HCT116 (cell line): ENCODE results near the gene PDE4D. TPM values are rescaled to one million over a fixed set of nuclear protein-coding genes. Genes with fewer than 3 reads are reported as not detected.

Experiments used
- ATAC-seq: fragments of 200-7000 bp; cut with Tn5 transposase; 2 replicates; pipeline ENCODE4 v1.9.1; 2020; ENCODE audit warnings: mild to moderate bottlenecking, moderate library complexity
- BruUV-seq: library from RNA; stranded (reverse); fragments of 400-500 nt; replicated peaks from 2 replicates; lab custom pipeline; 2021; lab: Mats Ljungman, UMichigan
- CTCF ChIA-PET: fragments of 300-600 bp; sonication (Branson Sonifier 250); formaldehyde crosslinking; loops from one replicate; lab custom pipeline; 2021; ENCODE audit warnings: antibody characterized with exemption; lab: Charles Lee
- POLR2A ChIA-PET: fragments of 300-600, 350-600 bp; sonication (Branson Sonifier 250); formaldehyde crosslinking; loops from one replicate; lab custom pipeline; 2021; ENCODE audit warnings: antibody characterized with exemption; lab: Charles Lee
- RAD21 ChIA-PET, 2 experiments: fragments of 300-600 bp; sonication (Branson Sonifier 250); formaldehyde crosslinking; loops; one replicate each; lab custom pipeline; 2023; ENCODE audit warnings: low total read pairs in 2 of 2; ENCODE audit not compliant: uncharacterized antibody in 2 of 2, unreplicated experiment in 2 of 2, low non-redundant PET in 1 of 2; lab: Charles Lee
- DNase-seq: peaks from one replicate; pipeline ENCODE4 v3.0.0-alpha.2; 2010; ENCODE audit warnings: low read depth, low spot score
- H2AFZ ChIP-seq: fragments of 200-600 bp; shearing (Covaris generic), sonication (generic); 2 replicates; pipeline ENCODE4 v1.6.1; 2017; ENCODE audit warnings: low read depth, mixed run types, mixed read lengths, antibody characterized with exemption, low read length; ENCODE audit not compliant: poor library complexity, severe bottlenecking
- H3K27ac ChIP-seq: 2 replicates; pipeline ENCODE4 v1.5.1; 2012; ENCODE audit warnings: low read depth, low read length
- H3K27me3 ChIP-seq: fragments of 200-600 bp; sonication (generic); 2 replicates; pipeline ENCODE4 v1.6.1; 2016; ENCODE audit warnings: mixed run types, low read length, mixed read lengths; ENCODE audit not compliant: insufficient read depth
- H3K36me3 ChIP-seq, 2 experiments: fragments of 200-500 bp in 1 of 2; fragments of 200-600 bp in 1 of 2; sonication (Bioruptor generic) in 1 of 2; sonication (generic) in 1 of 2; 2 replicates each; pipeline versions ENCODE4 v1.5.1 to v1.6.1; 2014 to 2016; ENCODE audit warnings: low read length in 2 of 2, inconsistent platforms in 1 of 2, mixed read lengths in 1 of 2, mixed run types in 1 of 2; ENCODE audit not compliant: insufficient read depth in 2 of 2, control insufficient read depth in 1 of 2
- H3K4me1 ChIP-seq, 2 experiments: fragments of 200-600 bp in 1 of 2; sonication (generic) in 1 of 2; 2 replicates each; pipeline versions ENCODE4 v1.5.1 to v1.6.1; 2012 to 2017; ENCODE audit warnings: low read length in 2 of 2, inconsistent platforms in 1 of 2, mild to moderate bottlenecking in 1 of 2, mixed read lengths in 1 of 2, mixed run types in 1 of 2, moderate library complexity in 1 of 2; ENCODE audit not compliant: insufficient read depth in 2 of 2, control insufficient read depth in 1 of 2
- H3K4me2 ChIP-seq: fragments of 200-600 bp; sonication (generic); 2 replicates; pipeline ENCODE4 v1.6.1; 2017; ENCODE audit warnings: mixed run types, low read length, mixed read lengths
- H3K4me3 ChIP-seq, 2 experiments: fragments of 200-600 bp in 1 of 2; sonication (generic) in 1 of 2; replicated peaks in 1 of 2; 2 replicates each; pipeline ENCODE4 v1.5.1; 2011 to 2016; ENCODE audit warnings: low read length in 2 of 2, control low read depth in 1 of 2, low read depth in 1 of 2, mild to moderate bottlenecking in 1 of 2, mixed read lengths in 1 of 2, mixed run types in 1 of 2
- H3K79me2 ChIP-seq: fragments of 200-600 bp; sonication (generic); 2 replicates; pipeline ENCODE4 v1.6.1; 2017; ENCODE audit warnings: mild to moderate bottlenecking, mixed run types, low read length, moderate library complexity, mixed read lengths; ENCODE audit not compliant: insufficient read depth
- H3K9ac ChIP-seq: fragments of 200-600 bp; sonication (generic); 2 replicates; pipeline ENCODE4 v1.6.1; 2016; ENCODE audit warnings: low read length, mixed read lengths
- H3K9me2 ChIP-seq: fragments of 200-600 bp; sonication (generic), shearing (Covaris generic); 2 replicates; pipeline ENCODE4 v1.6.1; 2017; ENCODE audit warnings: mixed run types, mild to moderate bottlenecking, moderate library complexity; ENCODE audit not compliant: insufficient read depth
- H3K9me3 ChIP-seq, 2 experiments: fragments of 200-500 bp in 1 of 2; fragments of 200-600 bp in 1 of 2; sonication (Bioruptor generic) in 1 of 2; sonication (generic) in 1 of 2; 2 replicates each; pipeline ENCODE4 v1.6.1; 2014 to 2017; ENCODE audit warnings: low read length in 2 of 2, mixed read lengths in 2 of 2, inconsistent platforms in 1 of 2, low read depth in 1 of 2, mild to moderate bottlenecking in 1 of 2, mixed run types in 1 of 2, moderate library complexity in 1 of 2; ENCODE audit not compliant: control insufficient read depth in 1 of 2, insufficient read depth in 1 of 2
- H4K20me1 ChIP-seq: fragments of 200-600 bp; sonication (generic), shearing (Covaris generic); 2 replicates; pipeline ENCODE4 v1.6.1; 2017; ENCODE audit warnings: mixed run types, mild to moderate bottlenecking, moderate library complexity; ENCODE audit not compliant: insufficient read depth
- EGR1 ChIP-seq: IDR thresholded peaks from 2 replicates; pipeline ENCODE4 v1.6.1; 2012; ENCODE audit warnings: low read depth
- ZFX ChIP-seq: fragments of 450-650 bp; IDR thresholded peaks from 2 replicates; pipeline ENCODE4 v1.6.1; 2017
- intact Hi-C: fragments of 100-400 bp; cut with micrococcal nuclease; formaldehyde crosslinking; loops from 2 replicates; pipeline ENCODE4 v1.10.0; 2022
- total RNA-seq: library from RNA; stranded (reverse); gene quantifications from one replicate; pipeline ENCODE4 v1.2.1, GENCODE V29; 2021; ENCODE audit not compliant: unreplicated experiment
- TF ChIP-seq, protein P1 (sequence below), 3 experiments: fragments of 200-600 bp in 1 of 3; sonication (generic) in 1 of 3; IDR thresholded peaks in 2 of 3; conservative IDR thresholded peaks in 1 of 3; 2 replicates each; pipeline ENCODE4 v1.5.1; 2012 to 2017; ENCODE audit warnings: low read depth in 2 of 3, low read length in 2 of 3, antibody characterized with exemption in 1 of 3, borderline replicate concordance in 1 of 3, control low read depth in 1 of 3, mild to moderate bottlenecking in 1 of 3, mixed read lengths in 1 of 3, mixed run types in 1 of 3, moderate library complexity in 1 of 3; ENCODE audit not compliant: insufficient read depth in 1 of 3

The PDE4D gene
- total RNA-seq, 1 experiment from 2014 or later, result 1.1 TPM

DNA sequence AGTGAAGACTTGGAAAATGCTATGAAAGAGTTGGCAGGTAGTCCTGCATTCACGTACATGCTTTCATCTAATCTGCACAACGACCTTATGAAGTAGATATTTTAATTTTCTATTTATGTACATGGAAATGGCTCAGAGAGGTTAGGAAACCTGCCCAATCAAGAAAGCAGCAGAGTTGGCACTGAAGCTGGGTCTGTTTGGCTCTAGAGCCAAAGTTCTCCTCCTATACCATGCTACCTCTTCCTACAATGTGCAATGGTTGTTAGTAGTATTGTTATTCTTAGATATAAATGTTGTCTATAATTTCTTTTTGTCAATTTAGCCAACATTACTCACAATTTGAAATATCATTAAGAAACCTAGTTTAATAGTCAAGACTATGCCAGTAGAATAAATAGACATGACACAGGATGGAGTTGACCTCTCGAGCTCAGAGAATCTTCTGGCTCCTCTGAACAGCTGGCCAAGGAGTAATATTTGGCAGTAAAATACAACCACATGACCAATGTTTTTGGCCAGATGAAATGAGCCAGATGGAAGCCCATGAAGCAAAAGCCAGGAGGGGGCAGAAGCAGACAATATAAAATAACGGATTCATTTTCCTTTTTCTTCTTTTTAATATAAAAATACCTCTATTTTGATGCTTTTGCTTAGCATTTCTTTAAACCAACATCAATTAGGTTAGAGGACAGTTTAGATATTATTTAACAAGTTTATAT lies 542.3 kb downstream of the PDE4D start:
- Histone ChIP-seq H3K4me3 (no peak overlapping the region), H4K20me1 (no peaks in the 10 kb centered on the region), H3K36me3 (no peaks in the 10 kb centered on the region), H3K9me3 (no peaks in the 10 kb centered on the region), H3K4me2 (no peak overlapping the region), H2AFZ (no peak overlapping the region), H3K27ac (no peak overlapping the region), H3K4me1 (no peaks in the 10 kb centered on the region), H3K79me2 (no peaks in the 10 kb centered on the region)
- intact Hi-C loops, result no loop called here
- DNase-seq, result no peak
- CTCF ChIA-PET, result interaction anchor here (1.5 to 2.7 kb wide), 3 partner anchors 14 to 17 kb away, joined by 4 to 12 read pairs (median 4); no protein-coding TSS in a partner anchor
- no peak for TF ChIP-seq EGR1
- TF ChIP-seq, all 23 proteins: peak for 0
- ATAC-seq, result no peak
- no peaks in the 10 kb centered on the region for H3K9me2 ChIP-seq
- ChIA-PET POLR2A (no interaction called here), RAD21 (no interaction called here)
- peaks cover 5% of the 10 kb centered on the region; the same call in 1 of the 2 replicates for H3K27me3 ChIP-seq
- BruUV-seq, result no TSS peak
- no peak overlapping the region for H3K9ac ChIP-seq

DNA sequence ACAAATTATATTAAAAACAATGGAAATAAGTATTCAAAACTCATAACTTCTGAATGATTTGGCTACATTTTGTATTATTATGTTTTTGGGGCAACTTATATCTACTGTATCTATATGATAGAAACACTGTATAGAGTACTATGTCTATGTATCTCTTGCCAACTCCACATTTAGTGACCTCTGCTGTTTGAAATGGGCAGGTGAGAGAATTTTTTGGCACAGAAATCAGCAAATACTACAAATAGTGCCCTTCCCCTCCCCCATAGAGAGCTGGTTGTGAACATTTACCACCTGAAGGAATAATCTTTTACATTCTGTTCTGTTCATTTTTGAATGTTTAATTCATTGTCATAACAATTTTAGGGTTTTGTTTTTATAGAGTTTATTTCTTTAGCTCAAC lies 545.3 kb downstream of the PDE4D start:
- POLR2A ChIA-PET, result interaction anchor here (0.9 kb wide), 1 partner anchor 12 kb away, joined by 6 read pairs; no protein-coding TSS in a partner anchor
- no peaks in the 10 kb centered on the region for H3K9me2 ChIP-seq
- H3K4me3 ChIP-seq, result no peak overlapping the region
- H3K79me2 ChIP-seq, result no peaks in the 10 kb centered on the region
- no TSS peak for BruUV-seq
- H3K4me1 ChIP-seq, result no peaks in the 10 kb centered on the region
- H3K4me2 ChIP-seq, result no peak overlapping the region
- H3K27me3 ChIP-seq, result peaks cover 17% of the 10 kb centered on the region
- no peaks in the 10 kb centered on the region for H3K9me3 ChIP-seq
- H4K20me1 ChIP-seq, result no peaks in the 10 kb centered on the region
- no peak for DNase-seq
- CTCF ChIA-PET, result interaction anchor here (0.6 to 1.3 kb wide), 6 partner anchors 10 to 160 kb away, joined by 3 to 10 read pairs (median 4); no protein-coding TSS in a partner anchor
- H3K36me3 ChIP-seq, result no peaks in the 10 kb centered on the region
- no peak overlapping the region for H2AFZ ChIP-seq
- no peak overlapping the region for H3K27ac ChIP-seq
- H3K9ac ChIP-seq, result no peak overlapping the region
- intact Hi-C loops, result no loop called here
- no peak for ATAC-seq
- TF ChIP-seq, protein P1, sequence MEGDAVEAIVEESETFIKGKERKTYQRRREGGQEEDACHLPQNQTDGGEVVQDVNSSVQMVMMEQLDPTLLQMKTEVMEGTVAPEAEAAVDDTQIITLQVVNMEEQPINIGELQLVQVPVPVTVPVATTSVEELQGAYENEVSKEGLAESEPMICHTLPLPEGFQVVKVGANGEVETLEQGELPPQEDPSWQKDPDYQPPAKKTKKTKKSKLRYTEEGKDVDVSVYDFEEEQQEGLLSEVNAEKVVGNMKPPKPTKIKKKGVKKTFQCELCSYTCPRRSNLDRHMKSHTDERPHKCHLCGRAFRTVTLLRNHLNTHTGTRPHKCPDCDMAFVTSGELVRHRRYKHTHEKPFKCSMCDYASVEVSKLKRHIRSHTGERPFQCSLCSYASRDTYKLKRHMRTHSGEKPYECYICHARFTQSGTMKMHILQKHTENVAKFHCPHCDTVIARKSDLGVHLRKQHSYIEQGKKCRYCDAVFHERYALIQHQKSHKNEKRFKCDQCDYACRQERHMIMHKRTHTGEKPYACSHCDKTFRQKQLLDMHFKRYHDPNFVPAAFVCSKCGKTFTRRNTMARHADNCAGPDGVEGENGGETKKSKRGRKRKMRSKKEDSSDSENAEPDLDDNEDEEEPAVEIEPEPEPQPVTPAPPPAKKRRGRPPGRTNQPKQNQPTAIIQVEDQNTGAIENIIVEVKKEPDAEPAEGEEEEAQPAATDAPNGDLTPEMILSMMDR (IDR thresholded peaks at IDR 0.05 in 2 of 3, conservative IDR thresholded peaks at IDR 0.05 in 1 of 3; ENCODE audit: borderline replicate concordance in 1 of 3, insufficient read depth in 1 of 3, low read depth in 2 of 3, low read length in 2 of 3), result peak in 1 of 3 experiments; percentile 23; a peak in 2 of 6 replicates
- TF ChIP-seq ZFX, result no peak
- RAD21 ChIA-PET, result interaction anchor here in 1 of 2 experiments (0.8 kb wide), 1 partner anchor 12 kb away, joined by 3 read pairs; no protein-coding TSS in a partner anchor
